HCT116 (cell line): ENCODE measurements around the gene LRRC61. TPM values are rescaled to one million over a fixed set of nuclear protein-coding genes. Genes with fewer than 3 reads are reported as not detected.

Experiments used
- ATAC-seq: fragments of 200-7000 bp; cut with Tn5 transposase; 2 replicates; pipeline ENCODE4 v1.9.1; 2020; ENCODE audit warnings: mild to moderate bottlenecking, moderate library complexity
- BruUV-seq: library from RNA; stranded (reverse); fragments of 400-500 nt; replicated peaks from 2 replicates; lab custom pipeline; 2021; lab: Mats Ljungman, UMichigan
- CTCF ChIA-PET: fragments of 300-600 bp; sonication (Branson Sonifier 250); formaldehyde crosslinking; loops from one replicate; lab custom pipeline; 2021; ENCODE audit warnings: antibody characterized with exemption; lab: Charles Lee
- POLR2A ChIA-PET: fragments of 300-600, 350-600 bp; sonication (Branson Sonifier 250); formaldehyde crosslinking; loops from one replicate; lab custom pipeline; 2021; ENCODE audit warnings: antibody characterized with exemption; lab: Charles Lee
- RAD21 ChIA-PET, 2 experiments: fragments of 300-600 bp; sonication (Branson Sonifier 250); formaldehyde crosslinking; loops; one replicate each; lab custom pipeline; 2023; ENCODE audit warnings: low total read pairs in 2 of 2; ENCODE audit not compliant: uncharacterized antibody in 2 of 2, unreplicated experiment in 2 of 2, low non-redundant PET in 1 of 2; lab: Charles Lee
- DNase-seq: peaks from one replicate; pipeline ENCODE4 v3.0.0-alpha.2; 2010; ENCODE audit warnings: low read depth, low spot score
- H2AFZ ChIP-seq: fragments of 200-600 bp; shearing (Covaris generic), sonication (generic); 2 replicates; pipeline ENCODE4 v1.6.1; 2017; ENCODE audit warnings: low read depth, mixed run types, mixed read lengths, antibody characterized with exemption, low read length; ENCODE audit not compliant: poor library complexity, severe bottlenecking
- H3K27ac ChIP-seq: 2 replicates; pipeline ENCODE4 v1.5.1; 2012; ENCODE audit warnings: low read depth, low read length
- H3K27me3 ChIP-seq: fragments of 200-600 bp; sonication (generic); 2 replicates; pipeline ENCODE4 v1.6.1; 2016; ENCODE audit warnings: mixed run types, low read length, mixed read lengths; ENCODE audit not compliant: insufficient read depth
- H3K36me3 ChIP-seq, 2 experiments: fragments of 200-500 bp in 1 of 2; fragments of 200-600 bp in 1 of 2; sonication (Bioruptor generic) in 1 of 2; sonication (generic) in 1 of 2; 2 replicates each; pipeline versions ENCODE4 v1.5.1 to v1.6.1; 2014 to 2016; ENCODE audit warnings: low read length in 2 of 2, inconsistent platforms in 1 of 2, mixed read lengths in 1 of 2, mixed run types in 1 of 2; ENCODE audit not compliant: insufficient read depth in 2 of 2, control insufficient read depth in 1 of 2
- H3K4me1 ChIP-seq, 2 experiments: fragments of 200-600 bp in 1 of 2; sonication (generic) in 1 of 2; 2 replicates each; pipeline versions ENCODE4 v1.5.1 to v1.6.1; 2012 to 2017; ENCODE audit warnings: low read length in 2 of 2, inconsistent platforms in 1 of 2, mild to moderate bottlenecking in 1 of 2, mixed read lengths in 1 of 2, mixed run types in 1 of 2, moderate library complexity in 1 of 2; ENCODE audit not compliant: insufficient read depth in 2 of 2, control insufficient read depth in 1 of 2
- H3K4me2 ChIP-seq: fragments of 200-600 bp; sonication (generic); 2 replicates; pipeline ENCODE4 v1.6.1; 2017; ENCODE audit warnings: mixed run types, low read length, mixed read lengths
- H3K4me3 ChIP-seq, 2 experiments: fragments of 200-600 bp in 1 of 2; sonication (generic) in 1 of 2; replicated peaks in 1 of 2; 2 replicates each; pipeline ENCODE4 v1.5.1; 2011 to 2016; ENCODE audit warnings: low read length in 2 of 2, control low read depth in 1 of 2, low read depth in 1 of 2, mild to moderate bottlenecking in 1 of 2, mixed read lengths in 1 of 2, mixed run types in 1 of 2
- H3K79me2 ChIP-seq: fragments of 200-600 bp; sonication (generic); 2 replicates; pipeline ENCODE4 v1.6.1; 2017; ENCODE audit warnings: mild to moderate bottlenecking, mixed run types, low read length, moderate library complexity, mixed read lengths; ENCODE audit not compliant: insufficient read depth
- H3K9ac ChIP-seq: fragments of 200-600 bp; sonication (generic); 2 replicates; pipeline ENCODE4 v1.6.1; 2016; ENCODE audit warnings: low read length, mixed read lengths
- H3K9me2 ChIP-seq: fragments of 200-600 bp; sonication (generic), shearing (Covaris generic); 2 replicates; pipeline ENCODE4 v1.6.1; 2017; ENCODE audit warnings: mixed run types, mild to moderate bottlenecking, moderate library complexity; ENCODE audit not compliant: insufficient read depth
- H3K9me3 ChIP-seq, 2 experiments: fragments of 200-500 bp in 1 of 2; fragments of 200-600 bp in 1 of 2; sonication (Bioruptor generic) in 1 of 2; sonication (generic) in 1 of 2; 2 replicates each; pipeline ENCODE4 v1.6.1; 2014 to 2017; ENCODE audit warnings: low read length in 2 of 2, mixed read lengths in 2 of 2, inconsistent platforms in 1 of 2, low read depth in 1 of 2, mild to moderate bottlenecking in 1 of 2, mixed run types in 1 of 2, moderate library complexity in 1 of 2; ENCODE audit not compliant: control insufficient read depth in 1 of 2, insufficient read depth in 1 of 2
- H4K20me1 ChIP-seq: fragments of 200-600 bp; sonication (generic), shearing (Covaris generic); 2 replicates; pipeline ENCODE4 v1.6.1; 2017; ENCODE audit warnings: mixed run types, mild to moderate bottlenecking, moderate library complexity; ENCODE audit not compliant: insufficient read depth
- CBX3 ChIP-seq: IDR thresholded peaks from 2 replicates; pipeline ENCODE4 v1.6.1; 2012; ENCODE audit warnings: low read depth
- EGR1 ChIP-seq: IDR thresholded peaks from 2 replicates; pipeline ENCODE4 v1.6.1; 2012; ENCODE audit warnings: low read depth
- ELF1 ChIP-seq: IDR thresholded peaks from 2 replicates; pipeline ENCODE4 v1.6.1; 2012; ENCODE audit warnings: low read depth, borderline replicate concordance
- EZH2 ChIP-seq: fragments of 200-600 bp; sonication (generic); IDR thresholded peaks from 2 replicates; pipeline ENCODE4 v1.6.1; 2017; ENCODE audit warnings: antibody characterized with exemption, mixed run types
- EZH2phosphoT487 ChIP-seq: fragments of 200-600 bp; IDR thresholded peaks from 2 replicates; pipeline ENCODE4 v1.6.1; 2018; ENCODE audit warnings: antibody characterized with exemption, borderline replicate concordance
- FOSL1 ChIP-seq: IDR thresholded peaks from 2 replicates; pipeline ENCODE4 v1.6.1; 2012; ENCODE audit warnings: low read depth
- POLR2A ChIP-seq: IDR thresholded peaks from 2 replicates; pipeline ENCODE4 v1.7.0; 2011; ENCODE audit warnings: borderline replicate concordance; ENCODE audit not compliant: insufficient read depth, insufficient read length; ENCODE audit errors: extremely low read depth
- POLR2AphosphoS5 ChIP-seq: IDR thresholded peaks from 2 replicates; pipeline ENCODE4 v1.6.1; 2011; ENCODE audit warnings: mild to moderate bottlenecking, low read depth, low read length, moderate library complexity
- RAD21 ChIP-seq: IDR thresholded peaks from 2 replicates; pipeline ENCODE4 v1.6.1; 2012; ENCODE audit warnings: low read depth, mild to moderate bottlenecking
- SIN3A ChIP-seq: IDR thresholded peaks from 2 replicates; pipeline ENCODE4 v1.6.1; 2012; ENCODE audit warnings: low read depth
- SP1 ChIP-seq: IDR thresholded peaks from 2 replicates; pipeline ENCODE4 v1.6.1; 2012; ENCODE audit warnings: low read depth
- SRF ChIP-seq: IDR thresholded peaks from 2 replicates; pipeline ENCODE4 v1.6.1; 2012; ENCODE audit warnings: low read depth
- TCF7L2 ChIP-seq: IDR thresholded peaks from 2 replicates; pipeline ENCODE4 v1.7.0; 2011; ENCODE audit warnings: borderline replicate concordance, inconsistent platforms; ENCODE audit not compliant: insufficient read depth, insufficient read length; ENCODE audit errors: extremely low read depth
- ZNF274 ChIP-seq: fragments of 200-500 bp; sonication (Bioruptor generic); IDR thresholded peaks from 2 replicates; pipeline ENCODE4 v1.6.1; 2014; ENCODE audit warnings: mild to moderate bottlenecking, low read depth, low read length, inconsistent platforms
- intact Hi-C: fragments of 100-400 bp; cut with micrococcal nuclease; formaldehyde crosslinking; loops from 2 replicates; pipeline ENCODE4 v1.10.0; 2022
- total RNA-seq: library from RNA; stranded (reverse); gene quantifications from one replicate; pipeline ENCODE4 v1.2.1, GENCODE V29; 2021; ENCODE audit not compliant: unreplicated experiment
- TF ChIP-seq, protein P1 (sequence below): IDR thresholded peaks from 2 replicates; pipeline ENCODE4 v1.6.1; 2012
- TF ChIP-seq, protein P2 (sequence below): IDR thresholded peaks from 2 replicates; pipeline ENCODE4 v1.6.1; 2012
- TF ChIP-seq, protein P3 (sequence below): IDR thresholded peaks from 2 replicates; pipeline ENCODE4 v1.6.1; 2012; ENCODE audit warnings: low read depth
- TF ChIP-seq, protein P4 (sequence below), 3 experiments: fragments of 200-600 bp in 1 of 3; sonication (generic) in 1 of 3; IDR thresholded peaks in 2 of 3; conservative IDR thresholded peaks in 1 of 3; 2 replicates each; pipeline ENCODE4 v1.5.1; 2012 to 2017; ENCODE audit warnings: low read depth in 2 of 3, low read length in 2 of 3, antibody characterized with exemption in 1 of 3, borderline replicate concordance in 1 of 3, control low read depth in 1 of 3, mild to moderate bottlenecking in 1 of 3, mixed read lengths in 1 of 3, mixed run types in 1 of 3, moderate library complexity in 1 of 3; ENCODE audit not compliant: insufficient read depth in 1 of 3

The LRRC61 gene
- total RNA-seq, 1 experiment from 2014 or later, result 12.0 TPM

- H3K4me3 ChIP-seq, result no peak overlapping the region
- intact Hi-C loops, result no loop called here
- H3K9ac ChIP-seq, result no peak overlapping the region
- DNase-seq (no peak), ATAC-seq (no peak)
- no peaks in the 10 kb centered on the region for H3K9me3 ChIP-seq
- H3K36me3 ChIP-seq, result peaks cover 0 to 3% of the 10 kb centered on the region in 2 experiments; a peak in 1 of 4 replicates
- no peaks in the 10 kb centered on the region for H3K9me2 ChIP-seq
- no peak overlapping the region for H3K27ac ChIP-seq
- H4K20me1 ChIP-seq, result no peaks in the 10 kb centered on the region
- TF ChIP-seq CBX3 (no peak), ELF1 (no peak), EZH2phosphoT487 (no peak), TCF7L2 (no peak), EGR1 (no peak), RAD21 (no peak), EZH2 (no peak), SRF (no peak), POLR2A (no peak), FOSL1 (no peak), POLR2AphosphoS5 (no peak), SP1 (no peak), SIN3A (no peak), ZNF274 (no peak)
- TF ChIP-seq, protein P1, sequence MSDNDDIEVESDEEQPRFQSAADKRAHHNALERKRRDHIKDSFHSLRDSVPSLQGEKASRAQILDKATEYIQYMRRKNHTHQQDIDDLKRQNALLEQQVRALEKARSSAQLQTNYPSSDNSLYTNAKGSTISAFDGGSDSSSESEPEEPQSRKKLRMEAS, result no peak
- TF ChIP-seq, protein P2, sequence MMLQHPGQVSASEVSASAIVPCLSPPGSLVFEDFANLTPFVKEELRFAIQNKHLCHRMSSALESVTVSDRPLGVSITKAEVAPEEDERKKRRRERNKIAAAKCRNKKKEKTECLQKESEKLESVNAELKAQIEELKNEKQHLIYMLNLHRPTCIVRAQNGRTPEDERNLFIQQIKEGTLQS, result no peak
- TF ChIP-seq, protein P3, sequence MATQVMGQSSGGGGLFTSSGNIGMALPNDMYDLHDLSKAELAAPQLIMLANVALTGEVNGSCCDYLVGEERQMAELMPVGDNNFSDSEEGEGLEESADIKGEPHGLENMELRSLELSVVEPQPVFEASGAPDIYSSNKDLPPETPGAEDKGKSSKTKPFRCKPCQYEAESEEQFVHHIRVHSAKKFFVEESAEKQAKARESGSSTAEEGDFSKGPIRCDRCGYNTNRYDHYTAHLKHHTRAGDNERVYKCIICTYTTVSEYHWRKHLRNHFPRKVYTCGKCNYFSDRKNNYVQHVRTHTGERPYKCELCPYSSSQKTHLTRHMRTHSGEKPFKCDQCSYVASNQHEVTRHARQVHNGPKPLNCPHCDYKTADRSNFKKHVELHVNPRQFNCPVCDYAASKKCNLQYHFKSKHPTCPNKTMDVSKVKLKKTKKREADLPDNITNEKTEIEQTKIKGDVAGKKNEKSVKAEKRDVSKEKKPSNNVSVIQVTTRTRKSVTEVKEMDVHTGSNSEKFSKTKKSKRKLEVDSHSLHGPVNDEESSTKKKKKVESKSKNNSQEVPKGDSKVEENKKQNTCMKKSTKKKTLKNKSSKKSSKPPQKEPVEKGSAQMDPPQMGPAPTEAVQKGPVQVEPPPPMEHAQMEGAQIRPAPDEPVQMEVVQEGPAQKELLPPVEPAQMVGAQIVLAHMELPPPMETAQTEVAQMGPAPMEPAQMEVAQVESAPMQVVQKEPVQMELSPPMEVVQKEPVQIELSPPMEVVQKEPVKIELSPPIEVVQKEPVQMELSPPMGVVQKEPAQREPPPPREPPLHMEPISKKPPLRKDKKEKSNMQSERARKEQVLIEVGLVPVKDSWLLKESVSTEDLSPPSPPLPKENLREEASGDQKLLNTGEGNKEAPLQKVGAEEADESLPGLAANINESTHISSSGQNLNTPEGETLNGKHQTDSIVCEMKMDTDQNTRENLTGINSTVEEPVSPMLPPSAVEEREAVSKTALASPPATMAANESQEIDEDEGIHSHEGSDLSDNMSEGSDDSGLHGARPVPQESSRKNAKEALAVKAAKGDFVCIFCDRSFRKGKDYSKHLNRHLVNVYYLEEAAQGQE, result no peak
- TF ChIP-seq, protein P4, sequence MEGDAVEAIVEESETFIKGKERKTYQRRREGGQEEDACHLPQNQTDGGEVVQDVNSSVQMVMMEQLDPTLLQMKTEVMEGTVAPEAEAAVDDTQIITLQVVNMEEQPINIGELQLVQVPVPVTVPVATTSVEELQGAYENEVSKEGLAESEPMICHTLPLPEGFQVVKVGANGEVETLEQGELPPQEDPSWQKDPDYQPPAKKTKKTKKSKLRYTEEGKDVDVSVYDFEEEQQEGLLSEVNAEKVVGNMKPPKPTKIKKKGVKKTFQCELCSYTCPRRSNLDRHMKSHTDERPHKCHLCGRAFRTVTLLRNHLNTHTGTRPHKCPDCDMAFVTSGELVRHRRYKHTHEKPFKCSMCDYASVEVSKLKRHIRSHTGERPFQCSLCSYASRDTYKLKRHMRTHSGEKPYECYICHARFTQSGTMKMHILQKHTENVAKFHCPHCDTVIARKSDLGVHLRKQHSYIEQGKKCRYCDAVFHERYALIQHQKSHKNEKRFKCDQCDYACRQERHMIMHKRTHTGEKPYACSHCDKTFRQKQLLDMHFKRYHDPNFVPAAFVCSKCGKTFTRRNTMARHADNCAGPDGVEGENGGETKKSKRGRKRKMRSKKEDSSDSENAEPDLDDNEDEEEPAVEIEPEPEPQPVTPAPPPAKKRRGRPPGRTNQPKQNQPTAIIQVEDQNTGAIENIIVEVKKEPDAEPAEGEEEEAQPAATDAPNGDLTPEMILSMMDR (IDR thresholded peaks at IDR 0.05 in 2 of 3, conservative IDR thresholded peaks at IDR 0.05 in 1 of 3; ENCODE audit: borderline replicate concordance in 1 of 3, insufficient read depth in 1 of 3, low read depth in 2 of 3, low read length in 2 of 3), result no peak
- no peak overlapping the region for H3K4me2 ChIP-seq
- no peak overlapping the region for H2AFZ ChIP-seq
- no TSS peak for BruUV-seq
- ChIA-PET RAD21 (no interaction called here), POLR2A (no interaction called here), CTCF (no interaction called here)
- H3K79me2 ChIP-seq, result peaks cover 12% of the 10 kb centered on the region
- H3K27me3 ChIP-seq, result no peaks in the 10 kb centered on the region
- peaks cover 8 to 24% of the 10 kb centered on the region in 2 experiments; a peak in 3 of 4 replicates for H3K4me1 ChIP-seq
Observed at GRCh38 chr7:150327308-150327707, 4.2 kb downstream of the LRRC61 start.
